ENCODE measurements around the gene ACP6. TPM values are rescaled to one million over a fixed set of nuclear protein-coding genes. Genes with fewer than 3 reads are reported as not detected.
A peak's percentile ranks its signal among the peaks of the same experiment; 100 is the strongest.

Gene ACP6
- total RNA-seq, 2 experiments from 2014 or later, result 19.4 to 19.5 TPM

DNA sequence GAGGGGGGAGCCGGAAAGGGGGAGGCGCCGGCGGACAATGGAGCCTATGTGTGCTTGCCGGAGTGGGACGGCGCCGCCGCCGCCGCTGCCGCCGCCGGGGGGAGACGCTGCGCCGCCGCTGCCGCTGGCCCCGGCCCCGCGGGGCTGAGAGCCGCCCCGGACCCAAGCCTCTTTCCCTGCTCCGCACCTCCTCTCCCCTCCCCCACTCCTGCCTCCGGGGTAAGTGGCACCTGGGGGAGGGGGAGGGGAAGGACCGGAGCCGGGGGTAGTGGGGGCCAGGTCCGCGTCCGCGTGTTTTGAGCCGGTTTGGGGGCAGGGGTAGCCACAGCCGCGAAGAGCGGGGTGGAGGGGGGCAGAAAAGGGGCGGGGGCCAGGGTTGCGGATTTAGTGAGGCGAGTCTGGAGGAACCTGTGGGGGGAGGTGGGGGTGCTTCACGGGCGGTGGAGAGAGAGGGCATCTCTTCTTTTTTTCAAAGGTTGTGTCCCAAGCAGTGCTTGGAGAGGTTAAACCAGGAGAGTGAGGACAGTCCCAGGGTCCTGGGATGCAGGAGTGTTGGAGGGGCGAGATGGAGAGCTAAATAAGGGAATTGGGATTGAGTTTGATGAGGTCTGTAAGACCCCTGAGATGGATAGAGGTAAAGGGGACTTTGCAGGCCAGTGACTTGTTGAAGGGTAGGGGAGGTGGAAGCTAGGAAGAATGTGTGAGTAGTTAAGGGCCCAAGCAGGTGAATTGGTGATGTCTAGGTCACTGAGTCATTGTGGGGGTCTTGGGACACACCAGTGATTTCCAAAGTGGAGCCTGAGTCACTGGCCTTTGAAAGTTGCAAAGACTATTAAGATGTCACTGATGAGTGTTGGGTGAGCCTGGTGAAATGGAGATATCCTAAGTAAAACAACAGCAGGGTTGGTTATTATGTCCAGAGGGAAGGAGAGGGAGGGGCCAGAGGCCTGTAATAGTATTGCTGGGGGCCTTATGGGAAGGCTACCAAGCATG, 69.9 kb downstream of the ACP6 start:
- Mint-ChIP-seq H3K4me1 (ENCODE audit: low read depth) (peaks cover 25% of the 10 kb centered on the region), H3K4me3 (peak overlapping the region; percentile 81), H3K9me3 (ENCODE audit: insufficient read depth) (no peaks in the 10 kb centered on the region), H3K27me3 (ENCODE audit: low read depth) (peaks cover 7% of the 10 kb centered on the region), H3K27ac (peak overlapping the region; percentile 83), H3K36me3 (ENCODE audit: low read depth) (peaks cover 5% of the 10 kb centered on the region)
- POLR2A ChIA-PET, result interaction anchor here (0.6 to 3.2 kb wide), 4 partner anchors 11 to 106 kb away, joined by 3 to 28 read pairs (median 4); partner anchors contain the start of gene BCL9
- CTCF ChIA-PET, result interaction anchor here (1.0 to 1.5 kb wide), 6 partner anchors 13 to 292 kb away, joined by 3 to 5 read pairs (median 4); partner anchors contain the start of gene BCL9
- ATAC-seq (peak; percentile 1), DNase-seq (no peak)

DNA sequence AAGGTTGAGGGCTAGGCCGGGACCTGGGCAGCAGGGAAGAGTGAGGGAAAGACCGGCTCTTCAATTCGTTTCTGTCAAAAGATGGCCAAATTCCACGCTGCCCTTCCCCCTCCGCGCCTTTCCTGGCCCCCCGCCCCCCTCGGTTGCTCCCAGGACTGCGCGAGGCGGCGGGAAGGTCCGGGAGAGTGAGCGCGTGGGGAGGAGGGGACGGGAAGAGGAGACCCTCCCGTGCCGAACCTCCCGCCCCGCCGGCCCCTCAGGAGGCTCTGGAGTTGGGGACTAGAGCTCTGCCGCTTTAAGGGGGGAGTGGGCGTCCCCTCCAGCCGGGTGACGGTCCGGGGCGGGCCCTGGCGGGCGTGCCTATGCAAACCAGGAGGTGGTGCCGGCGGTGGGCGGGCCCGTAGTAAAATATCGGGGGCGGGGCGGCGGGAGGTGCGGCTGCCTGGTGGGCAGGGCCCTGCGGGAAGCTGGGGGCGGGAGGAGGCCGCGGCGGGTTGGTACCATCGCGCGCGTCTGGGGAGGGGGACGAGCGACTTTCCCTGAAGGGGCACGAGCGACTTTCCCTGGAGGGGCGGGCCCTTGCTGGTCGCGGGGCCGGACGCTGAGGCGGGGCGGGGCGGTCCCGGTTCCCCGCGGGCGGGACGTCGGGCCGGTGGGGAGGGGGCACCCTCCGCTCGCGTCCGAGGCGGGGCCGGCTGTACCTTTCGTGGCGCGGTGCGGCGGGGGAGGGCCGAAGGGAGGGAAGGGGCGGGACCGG, 70.8 kb downstream of the ACP6 start:
- peak overlapping the region; percentile 85 for H3K4me3 Mint-ChIP-seq
- ATAC-seq (peak; percentile 89), DNase-seq (peak; percentile 96)
- ChIA-PET POLR2A (interaction anchor here (0.7 to 3.2 kb wide), 2 partner anchors 47 to 59 kb away, joined by 3 to 28 read pairs; partner anchors contain the start of gene BCL9), CTCF (interaction anchor here (0.8 to 2.5 kb wide), 8 partner anchors 14 to 293 kb away, joined by 3 to 6 read pairs (median 4); partner anchors contain the start of gene BCL9)
- peaks cover under 1% of the 10 kb centered on the region for H3K36me3 Mint-ChIP-seq (ENCODE audit: low read depth)
- peak overlapping the region; percentile 92 for H3K27ac Mint-ChIP-seq
- peaks cover 7% of the 10 kb centered on the region for H3K27me3 Mint-ChIP-seq (ENCODE audit: low read depth)
- peaks cover 25% of the 10 kb centered on the region for H3K4me1 Mint-ChIP-seq (ENCODE audit: low read depth)
- no peaks in the 10 kb centered on the region for H3K9me3 Mint-ChIP-seq (ENCODE audit: insufficient read depth)

DNA sequence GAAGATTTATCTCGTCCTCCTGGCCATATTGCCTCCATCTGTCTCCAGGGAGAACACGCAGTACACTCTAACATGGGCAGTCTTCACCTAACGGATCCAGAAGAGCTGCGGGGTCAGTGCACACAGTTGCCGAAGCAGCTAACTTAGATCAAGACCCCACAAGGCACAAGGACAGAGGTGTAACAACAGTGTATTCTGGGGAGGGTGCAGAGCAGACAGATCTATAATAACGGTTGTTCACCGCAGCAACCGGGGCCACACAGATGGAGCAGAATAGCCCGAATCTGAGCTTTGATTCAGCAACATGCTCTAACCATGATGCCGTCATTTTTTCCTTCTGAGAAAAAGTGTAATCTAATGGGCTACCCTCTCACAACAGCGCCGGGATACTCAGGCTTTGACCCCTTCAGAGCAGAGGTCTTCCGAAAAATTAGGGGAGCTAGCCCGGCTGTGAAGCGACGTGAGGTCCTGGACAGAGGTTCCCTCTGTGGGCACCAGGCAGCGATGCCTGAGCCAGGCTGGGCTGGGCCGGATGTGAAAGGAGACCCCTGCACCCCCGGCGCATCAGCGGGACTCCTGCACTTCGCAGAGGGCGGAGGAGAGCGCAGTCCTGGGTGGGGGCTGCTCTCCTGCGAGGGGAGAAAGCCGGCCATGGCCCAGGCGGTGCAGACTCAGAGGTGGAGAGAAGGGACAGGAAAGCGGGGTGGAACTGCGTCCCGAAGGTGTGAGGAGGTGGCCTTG, 71.5 kb downstream of the ACP6 start:
- Mint-ChIP-seq H3K27ac (peak overlapping the region; percentile 92), H3K27me3 (ENCODE audit: low read depth) (peaks cover 7% of the 10 kb centered on the region), H3K9me3 (ENCODE audit: insufficient read depth) (no peaks in the 10 kb centered on the region), H3K4me1 (ENCODE audit: low read depth) (peaks cover 25% of the 10 kb centered on the region), H3K4me3 (peak overlapping the region; percentile 85), H3K36me3 (ENCODE audit: low read depth) (no peaks in the 10 kb centered on the region)
- DNase-seq (peak; percentile 53), ATAC-seq (peak; percentile 6)
- ChIA-PET CTCF (interaction anchor here (0.8 to 2.5 kb wide), 9 partner anchors 13 to 294 kb away, joined by 3 to 9 read pairs (median 4); partner anchors contain the start of gene BCL9), POLR2A (interaction anchor here (0.7 to 3.2 kb wide), 3 partner anchors 19 to 58 kb away, joined by 3 to 28 read pairs (median 3); partner anchors contain the start of gene BCL9)

GRCh38 chr1:147597010-147597409, 73.3 kb downstream of the ACP6 start:
- Mint-ChIP-seq H3K4me3 (no peak overlapping the region), H3K27ac (no peak overlapping the region), H3K27me3 (ENCODE audit: low read depth) (peaks cover 7% of the 10 kb centered on the region), H3K36me3 (ENCODE audit: low read depth) (no peaks in the 10 kb centered on the region), H3K4me1 (ENCODE audit: low read depth) (peaks cover 22% of the 10 kb centered on the region), H3K9me3 (ENCODE audit: insufficient read depth) (no peaks in the 10 kb centered on the region)
- no peak for ATAC-seq
- CTCF ChIA-PET, result interaction anchor here (0.7 to 2.5 kb wide), 5 partner anchors 8 to 56 kb away, joined by 3 to 9 read pairs (median 5); partner anchors contain the start of gene BCL9
- POLR2A ChIA-PET, result interaction anchor here (3.2 kb wide), 1 partner anchor 56 kb away, joined by 28 read pairs; the partner anchor contains the start of gene BCL9
- DNase-seq, result no peak

Other genes with a start within 250 kb of the ACP6 start
- gene BCL9, start 129.0 kb downstream of the ACP6 start, total RNA-seq, result 10 to 100 TPM; 20.3 to 23.7 TPM
- gene GJA5, start 90.1 kb upstream of the ACP6 start, total RNA-seq, result not detected
- not detected for gene GJA8, start 232.3 kb upstream of the ACP6 start, total RNA-seq